ENCODE data around the gene DPP6. TPM values are rescaled to one million over a fixed set of nuclear protein-coding genes. Genes with fewer than 3 reads are reported as not detected.

Gene DPP6
- polyA plus RNA-seq, 2 of the 4 experiments (the other 2 are of a cell fraction) = not detected

DNA sequence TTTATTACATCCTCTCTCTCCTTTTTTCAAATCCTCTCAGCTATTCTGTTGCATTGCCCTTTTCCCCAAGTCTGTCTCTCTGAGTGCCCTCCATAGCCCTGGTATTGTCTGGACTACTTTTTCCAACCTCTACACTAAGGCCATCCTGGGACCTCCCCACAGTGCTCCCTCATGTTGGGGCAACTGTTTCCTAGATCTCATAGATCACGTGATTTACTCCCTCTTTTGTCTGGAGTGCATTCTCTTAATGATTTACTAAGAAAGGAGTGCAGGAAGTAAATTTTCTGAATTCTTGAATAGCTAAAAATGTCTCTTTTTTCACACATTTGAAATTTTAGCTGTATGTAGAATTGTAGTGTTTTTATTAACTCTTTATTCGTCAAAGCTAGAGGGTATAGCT is 733.7 kb downstream of the DPP6 start:
- FAIRE-seq = no peak
- TF ChIP-seq EHF (CRISPR knock-in tag; IDR thresholded peaks at IDR 0.05) (no peak), KDM1A (IDR thresholded peaks at IDR 0.05; ENCODE audit: low read depth) (no peak), TFCP2L1 (CRISPR knock-in tag; IDR thresholded peaks at IDR 0.05) (no peak), RARB (CRISPR knock-in tag; IDR thresholded peaks at IDR 0.05) (no peak), ZFP36 (IDR thresholded peaks at IDR 0.05; ENCODE audit: borderline replicate concordance, partially characterized antibody) (no peak), ZSCAN20 (CRISPR knock-in tag; IDR thresholded peaks at IDR 0.05) (no peak), ESRRA (IDR thresholded peaks at IDR 0.05; ENCODE audit: borderline replicate concordance, low read length) (no peak), EHMT2 (IDR thresholded peaks at IDR 0.05; ENCODE audit: low read depth) (no peak), ZNF302 (CRISPR knock-in tag; IDR thresholded peaks at IDR 0.05) (no peak)

DNA sequence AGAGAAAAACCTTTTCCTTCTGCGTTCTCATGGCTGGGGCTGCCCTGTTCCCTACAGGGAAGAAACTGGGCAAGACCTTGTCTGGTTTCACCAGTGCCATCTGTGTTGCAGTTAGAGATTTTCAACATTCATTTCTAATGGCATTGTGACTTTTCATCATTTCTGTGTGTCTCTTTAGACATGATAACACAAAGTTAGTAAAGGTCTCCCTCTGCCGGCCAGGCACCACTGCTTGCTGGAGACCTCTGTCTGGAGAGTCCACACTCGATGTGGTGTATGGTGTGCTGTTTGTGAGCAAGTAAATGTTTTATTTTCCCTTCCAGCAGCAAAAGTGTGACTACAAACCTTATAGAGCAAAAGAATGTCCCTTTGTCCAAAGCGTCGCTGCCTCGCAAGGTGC is 737.2 kb downstream of the DPP6 start:
- ChIA-PET CTCF (no interaction called here), POLR2A (no interaction called here)
- TF ChIP-seq GATA3 (IDR thresholded peaks at IDR 0.05; ENCODE audit: borderline replicate concordance) (no peak), ESRRA (IDR thresholded peaks at IDR 0.05; ENCODE audit: borderline replicate concordance, low read length) (no peak), POLR2AphosphoS2 (conservative IDR thresholded peaks at IDR 0.05; ENCODE audit: low read length) (no peak), PHF8 (IDR thresholded peaks at IDR 0.05; ENCODE audit: borderline replicate concordance, low read depth) (no peak), RAD21 (conservative IDR thresholded peaks at IDR 0.05 in 1 of 2, IDR thresholded peaks at IDR 0.05 in 1 of 2) (peak in 1 of 2 experiments; percentile 38; a peak in 2 of 5 replicates), HOXB13 (CRISPR knock-in tag; IDR thresholded peaks at IDR 0.05; ENCODE audit: low read depth) (no peak), TFCP2L1 (CRISPR knock-in tag; IDR thresholded peaks at IDR 0.05) (no peak)
- TF ChIP-seq, protein P1, sequence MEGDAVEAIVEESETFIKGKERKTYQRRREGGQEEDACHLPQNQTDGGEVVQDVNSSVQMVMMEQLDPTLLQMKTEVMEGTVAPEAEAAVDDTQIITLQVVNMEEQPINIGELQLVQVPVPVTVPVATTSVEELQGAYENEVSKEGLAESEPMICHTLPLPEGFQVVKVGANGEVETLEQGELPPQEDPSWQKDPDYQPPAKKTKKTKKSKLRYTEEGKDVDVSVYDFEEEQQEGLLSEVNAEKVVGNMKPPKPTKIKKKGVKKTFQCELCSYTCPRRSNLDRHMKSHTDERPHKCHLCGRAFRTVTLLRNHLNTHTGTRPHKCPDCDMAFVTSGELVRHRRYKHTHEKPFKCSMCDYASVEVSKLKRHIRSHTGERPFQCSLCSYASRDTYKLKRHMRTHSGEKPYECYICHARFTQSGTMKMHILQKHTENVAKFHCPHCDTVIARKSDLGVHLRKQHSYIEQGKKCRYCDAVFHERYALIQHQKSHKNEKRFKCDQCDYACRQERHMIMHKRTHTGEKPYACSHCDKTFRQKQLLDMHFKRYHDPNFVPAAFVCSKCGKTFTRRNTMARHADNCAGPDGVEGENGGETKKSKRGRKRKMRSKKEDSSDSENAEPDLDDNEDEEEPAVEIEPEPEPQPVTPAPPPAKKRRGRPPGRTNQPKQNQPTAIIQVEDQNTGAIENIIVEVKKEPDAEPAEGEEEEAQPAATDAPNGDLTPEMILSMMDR (IDR thresholded peaks at IDR 0.05) = 0 out of 3 replicates have a peak, but pooled peaks have one; percentile 8
- Histone ChIP-seq H3K27ac (no peak overlapping the region), H3K4me3 (no peak overlapping the region), H3K9me3 (peaks cover 16% of the 10 kb centered on the region), H3K4me2 (no peak overlapping the region), H3K4me1 (no peaks in the 10 kb centered on the region)
- peak in 1 of 2 experiments; percentile 59; a peak in 2 of 6 replicates for ATAC-seq
- no peak for FAIRE-seq
- WGBS (ENCODE audit: missing lambda C conversion rate) = 32% methylated on average over 6 of the region's 6 CpGs
- peak in 1 of 2 experiments; percentile 24 for DNase-seq (ENCODE audit: low read depth in 1 of 2, low spot score in 1 of 2)

More for the DNA sequence above, 733.7 kb downstream of the DPP6 start:
- Histone ChIP-seq H3K4me2 (no peak overlapping the region), H3K27ac (no peak overlapping the region), H3K9me3 (peaks cover 16% of the 10 kb centered on the region), H3K4me3 (no peak overlapping the region), H3K4me1 (no peaks in the 10 kb centered on the region)
- no peak for DNase-seq (ENCODE audit: low read depth in 1 of 2, low spot score in 1 of 2)
- CTCF ChIA-PET = no interaction called here
- no peak for ATAC-seq
- POLR2A ChIA-PET = no interaction called here
- whole genome bisulfite sequencing (ENCODE audit: missing lambda C conversion rate) = 0% methylated on average over 2 of the region's 2 CpGs

GRCh38 chr7:154791611-154792010 is 739.4 kb downstream of the DPP6 start:
- no peak for DNase-seq (ENCODE audit: low read depth in 1 of 2, low spot score in 1 of 2)
- Histone ChIP-seq H3K4me2 (no peak overlapping the region), H3K4me3 (no peak overlapping the region), H3K9me3 (peaks cover 14% of the 10 kb centered on the region), H3K27ac (no peak overlapping the region), H3K4me1 (no peaks in the 10 kb centered on the region)
- ChIA-PET POLR2A (no interaction called here), CTCF (no interaction called here)
- no peak for ATAC-seq
- FAIRE-seq = no peak
- 40% methylated on average over 4 of the region's 4 CpGs for WGBS (ENCODE audit: missing lambda C conversion rate)
- TF ChIP-seq, protein P2, sequence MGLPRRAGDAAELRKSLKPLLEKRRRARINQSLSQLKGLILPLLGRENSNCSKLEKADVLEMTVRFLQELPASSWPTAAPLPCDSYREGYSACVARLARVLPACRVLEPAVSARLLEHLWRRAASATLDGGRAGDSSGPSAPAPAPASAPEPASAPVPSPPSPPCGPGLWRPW (IDR thresholded peaks at IDR 0.05) = no peak
- TF ChIP-seq HOXB13 (CRISPR knock-in tag; IDR thresholded peaks at IDR 0.05; ENCODE audit: low read depth) (no peak), POLR2AphosphoS2 (conservative IDR thresholded peaks at IDR 0.05; ENCODE audit: low read length) (no peak), HEYL (CRISPR knock-in tag; IDR thresholded peaks at IDR 0.05) (no peak), NFE2L2 (conservative IDR thresholded peaks at IDR 0.05; ENCODE audit: low read length) (no peak), RCOR1 (IDR thresholded peaks at IDR 0.05; ENCODE audit: low read depth, low read length) (no peak), PBX3 (IDR thresholded peaks at IDR 0.05) (no peak), EHF (CRISPR knock-in tag; IDR thresholded peaks at IDR 0.05) (no peak), ZSCAN20 (CRISPR knock-in tag; IDR thresholded peaks at IDR 0.05) (no peak), POLR2A (IDR thresholded peaks at IDR 0.05; ENCODE audit: low read length) (no peak), CHD2 (IDR thresholded peaks at IDR 0.05; ENCODE audit: low read length, partially characterized antibody) (no peak), JUN (IDR thresholded peaks at IDR 0.05) (no peak), REST (IDR thresholded peaks at IDR 0.05) (no peak), BCL3 (IDR thresholded peaks at IDR 0.05) (no peak)
- TF ChIP-seq, protein P3, sequence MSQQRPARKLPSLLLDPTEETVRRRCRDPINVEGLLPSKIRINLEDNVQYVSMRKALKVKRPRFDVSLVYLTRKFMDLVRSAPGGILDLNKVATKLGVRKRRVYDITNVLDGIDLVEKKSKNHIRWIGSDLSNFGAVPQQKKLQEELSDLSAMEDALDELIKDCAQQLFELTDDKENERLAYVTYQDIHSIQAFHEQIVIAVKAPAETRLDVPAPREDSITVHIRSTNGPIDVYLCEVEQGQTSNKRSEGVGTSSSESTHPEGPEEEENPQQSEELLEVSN (IDR thresholded peaks at IDR 0.05; ENCODE audit: borderline replicate concordance, low read depth) = no peak
